Neural crest cell (in vitro differentiated cells): ENCODE data around the gene NOP9. TPM values are rescaled to one million over a fixed set of nuclear protein-coding genes. Genes with fewer than 3 reads are reported as not detected.
"Not testable (repeated sequence)": the region's sequence is repeated elsewhere in the genome, so short reads cannot be mapped to it uniquely, and the experiment has no call there.

Experiments used
- DNase-seq: peaks from one replicate; pipeline ENCODE4 v3.0.0; 2021; ENCODE audit warnings: low read depth, mixed read lengths, low spot score
- H3K27ac Mint-ChIP-seq: one replicate; pipeline ENCODE4 v1.8.0; 2021; ENCODE audit warnings: mild to moderate bottlenecking, mixed read lengths; ENCODE audit not compliant: unreplicated experiment
- H3K27me3 Mint-ChIP-seq: 2 replicates; pipeline ENCODE4 v1.8.0; 2021; ENCODE audit warnings: low read depth, mild to moderate bottlenecking, mixed read lengths
- H3K36me3 Mint-ChIP-seq: 2 replicates; pipeline ENCODE4 v1.8.0; 2021; ENCODE audit warnings: low read depth, mild to moderate bottlenecking, mixed read lengths
- H3K4me1 Mint-ChIP-seq: 2 replicates; pipeline ENCODE4 v1.8.0; 2021; ENCODE audit warnings: mixed read lengths
- H3K4me3 Mint-ChIP-seq: one replicate; pipeline ENCODE4 v1.8.0; 2021; ENCODE audit warnings: mild to moderate bottlenecking, mixed read lengths
- H3K9me3 Mint-ChIP-seq: 2 replicates; pipeline ENCODE4 v1.8.0; 2021; ENCODE audit warnings: mixed read lengths
- CTCF ChIP-seq: fragments of 200-600 bp; sonication (generic); conservative IDR thresholded peaks from 2 replicates; pipeline ENCODE4 v1.5.0; 2021; ENCODE audit warnings: antibody characterized with exemption, mild to moderate bottlenecking
- total RNA-seq: library from RNA; stranded (reverse); gene quantifications from 2 replicates; pipeline ENCODE4 v1.2.1, GENCODE V29; 2021

NOP9 gene
- total RNA-seq, 1 donor from 2014 or later = 34.5 TPM

- no peak overlapping the region for H3K27ac Mint-ChIP-seq
- peaks cover 3% of the 10 kb centered on the region for H3K4me1 Mint-ChIP-seq
- H3K27me3 Mint-ChIP-seq = peaks cover 20% of the 10 kb centered on the region
- no peak overlapping the region for H3K4me3 Mint-ChIP-seq
- no peaks in the 10 kb centered on the region for H3K36me3 Mint-ChIP-seq
- no peak for DNase-seq
- TF ChIP-seq CTCF = no peak
- no peaks in the 10 kb centered on the region for H3K9me3 Mint-ChIP-seq
These were observed 24.4 kb downstream of the NOP9 start for GRCh38 chr14:24324024-24324423.

- no peak overlapping the region for H3K27ac Mint-ChIP-seq
- peaks cover 10% of the 10 kb centered on the region for H3K27me3 Mint-ChIP-seq
- no peak for DNase-seq
- peaks cover 3% of the 10 kb centered on the region for H3K4me1 Mint-ChIP-seq
- no peaks in the 10 kb centered on the region for H3K36me3 Mint-ChIP-seq
- H3K4me3 Mint-ChIP-seq = no peak overlapping the region
- TF ChIP-seq CTCF = no peak
- H3K9me3 Mint-ChIP-seq = no peaks in the 10 kb centered on the region
These were observed 25.4 kb downstream of the NOP9 start for GRCh38 chr14:24325041-24325530.

GRCh38 chr14:24325963-24326362 lies 26.3 kb downstream of the NOP9 start:
- Mint-ChIP-seq H3K27ac (no peak overlapping the region), H3K36me3 (no peaks in the 10 kb centered on the region), H3K9me3 (no peaks in the 10 kb centered on the region), H3K4me1 (peaks cover 3% of the 10 kb centered on the region), H3K4me3 (no peak overlapping the region), H3K27me3 (peaks cover 13% of the 10 kb centered on the region)
- no peak for TF ChIP-seq CTCF
- DNase-seq = no peak

- Mint-ChIP-seq H3K4me3 (no peak overlapping the region), H3K27ac (no peak overlapping the region), H3K4me1 (peaks cover 4% of the 10 kb centered on the region), H3K36me3 (no peaks in the 10 kb centered on the region), H3K9me3 (no peaks in the 10 kb centered on the region), H3K27me3 (peaks cover 23% of the 10 kb centered on the region)
- no peak for TF ChIP-seq CTCF
- no peak for DNase-seq
These were observed 27.7 kb downstream of the NOP9 start for GRCh38 chr14:24327303-24327702.

- peaks cover 29% of the 10 kb centered on the region for H3K27me3 Mint-ChIP-seq
- DNase-seq = peak; percentile 49
These were observed 28.3 kb downstream of the NOP9 start for GRCh38 chr14:24327914-24328313.

More at GRCh38 chr14:24327914-24328313, 28.3 kb downstream of the NOP9 start:
- peak; percentile 71 for TF ChIP-seq CTCF
- not testable (repeated sequence) for H3K4me1 Mint-ChIP-seq, H3K4me3 Mint-ChIP-seq, H3K9me3 Mint-ChIP-seq, H3K27ac Mint-ChIP-seq, H3K36me3 Mint-ChIP-seq
